Activated CD8-positive, alpha-beta memory T cell treated with anti-CD3 and anti-CD28 coated beads for 48 hours (primary cell): ENCODE data around the gene DCX.

Experiments used
- DNase-seq, 3 experiments: peaks; one replicate each; pipeline ENCODE4 v3.0.0-alpha.2; 2020; ENCODE audit warnings: low read depth in 2 of 3, low spot score in 2 of 3

DCX gene

GRCh38 chrX:111411983-111412382 is at the start of gene DCX:
TSS of gene DCX (minus strand) at chrX:111412192. CDS start at chrX:111410398, 1,794 bp downstream.
- DNase-seq: no peak

- DNase-seq: no peak
Observed at GRCh38 chrX:111460607-111461006, 48.6 kb upstream of the DCX start.

GRCh38 chrX:111447298-111447697 is 35.3 kb upstream of the DCX start:
- no peak for DNase-seq

GRCh38 chrX:111445485-111445884 is 33.5 kb upstream of the DCX start:
- no peak for DNase-seq

- no peak for DNase-seq
Observed at GRCh38 chrX:111444881-111445280, 32.9 kb upstream of the DCX start.

GRCh38 chrX:111443946-111444345 is 32.0 kb upstream of the DCX start:
- no peak for DNase-seq

GRCh38 chrX:111442791-111443190 is 30.8 kb upstream of the DCX start:
- DNase-seq: no peak

GRCh38 chrX:111435469-111435868 is 23.5 kb upstream of the DCX start:
- DNase-seq: no peak

- no peak for DNase-seq
Observed at GRCh38 chrX:111431001-111431400, 19.0 kb upstream of the DCX start.

GRCh38 chrX:111411557-111411956 is 435 bp downstream of the DCX start:
- DNase-seq: no peak

GRCh38 chrX:111410590-111411078 is 1.4 kb downstream of the DCX start:
- no peak for DNase-seq

GRCh38 chrX:111409326-111409725 is 2.7 kb downstream of the DCX start:
- DNase-seq: no peak

- DNase-seq: no peak
Observed at GRCh38 chrX:111407948-111408347, 4.0 kb downstream of the DCX start.

GRCh38 chrX:111402344-111402743 is 9.6 kb downstream of the DCX start:
- DNase-seq: no peak

- no peak for DNase-seq
Observed at GRCh38 chrX:111395149-111395548, 16.8 kb downstream of the DCX start.

GRCh38 chrX:111394569-111394968 is 17.4 kb downstream of the DCX start:
- DNase-seq: no peak

GRCh38 chrX:111387470-111388070 is 24.4 kb downstream of the DCX start:
- no peak for DNase-seq

GRCh38 chrX:111386615-111387233 is 25.3 kb downstream of the DCX start:
- DNase-seq: no peak

- DNase-seq: no peak
Observed at GRCh38 chrX:111386077-111386476, 25.9 kb downstream of the DCX start.

GRCh38 chrX:111382277-111382676 is 29.7 kb downstream of the DCX start:
- no peak for DNase-seq

- DNase-seq: no peak
Observed at GRCh38 chrX:111376897-111377578, 35.0 kb downstream of the DCX start.

GRCh38 chrX:111376486-111376885 is 35.5 kb downstream of the DCX start:
- DNase-seq: no peak
